HG02678 (cell line): Measurements from ENCODE around the gene P2RY12.

Source experiments
- ATAC-seq: cut with Tn5 transposase; IDR thresholded peaks from one replicate; pipeline ENCODE4 v1.9.1; 2021; ENCODE audit warnings: mild to moderate bottlenecking, moderate library complexity; ENCODE audit not compliant: unreplicated experiment

The P2RY12 gene

GRCh38 chr3:151384741-151385174, at the start of gene P2RY12:
TSS of gene P2RY12 (minus strand) at chr3:151384753. CDS start at chr3:151338845, 45,908 bp downstream.
- ATAC-seq = peak; percentile 40

GRCh38 chr3:151432616-151433372, 48.2 kb upstream of the P2RY12 start:
- ATAC-seq = no peak

DNA sequence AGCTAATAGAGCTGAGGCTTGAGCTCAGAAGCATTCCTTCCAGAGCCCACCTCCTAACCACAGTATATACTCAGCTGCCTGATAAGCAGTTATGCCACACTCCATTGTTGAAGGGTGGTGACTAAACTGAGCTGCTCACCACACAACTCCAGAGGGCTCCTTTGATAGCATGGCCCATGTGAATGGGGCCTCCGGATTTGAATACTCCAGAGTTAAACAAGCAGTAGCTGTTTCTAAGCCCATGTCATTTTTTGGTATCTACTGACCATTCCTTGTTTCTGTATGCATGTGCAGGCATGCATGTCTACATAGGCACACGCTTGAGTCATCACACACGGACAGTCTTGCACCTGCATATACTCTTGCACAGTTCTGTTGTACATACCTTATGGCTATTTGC, 47.4 kb upstream of the P2RY12 start:
- ATAC-seq = no peak

DNA sequence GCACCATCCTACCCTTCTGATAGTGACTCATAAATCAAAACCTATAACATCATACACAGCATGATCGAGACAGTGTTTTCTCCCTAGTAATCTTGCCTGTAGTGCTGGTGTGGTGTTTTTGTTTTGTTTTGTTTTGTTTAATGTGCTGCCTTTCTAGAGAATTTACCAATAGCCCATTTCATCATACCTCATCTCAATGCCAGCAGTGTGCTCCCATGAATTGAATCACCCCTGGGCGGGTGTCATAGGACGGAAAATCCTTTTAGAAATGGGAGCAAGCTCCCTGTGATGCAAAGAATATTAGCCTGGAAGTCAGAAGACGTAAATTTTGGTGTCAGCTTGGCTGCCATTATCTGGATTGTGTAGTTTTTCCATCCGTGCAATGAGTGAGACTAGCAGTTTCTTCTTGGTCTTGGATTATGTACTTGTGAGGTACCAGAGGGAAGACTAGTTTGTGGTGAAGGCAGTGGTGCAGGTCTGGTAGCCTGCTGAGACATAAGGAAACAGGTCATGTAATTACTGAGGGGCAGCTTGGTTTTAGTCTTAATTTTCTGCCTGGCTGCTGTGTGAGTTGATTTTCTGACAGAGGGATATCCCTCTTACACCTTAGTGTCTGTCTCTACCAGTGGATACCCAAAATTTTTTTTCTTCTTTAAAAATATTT, 46.4 kb upstream of the P2RY12 start:
- no peak for ATAC-seq

DNA sequence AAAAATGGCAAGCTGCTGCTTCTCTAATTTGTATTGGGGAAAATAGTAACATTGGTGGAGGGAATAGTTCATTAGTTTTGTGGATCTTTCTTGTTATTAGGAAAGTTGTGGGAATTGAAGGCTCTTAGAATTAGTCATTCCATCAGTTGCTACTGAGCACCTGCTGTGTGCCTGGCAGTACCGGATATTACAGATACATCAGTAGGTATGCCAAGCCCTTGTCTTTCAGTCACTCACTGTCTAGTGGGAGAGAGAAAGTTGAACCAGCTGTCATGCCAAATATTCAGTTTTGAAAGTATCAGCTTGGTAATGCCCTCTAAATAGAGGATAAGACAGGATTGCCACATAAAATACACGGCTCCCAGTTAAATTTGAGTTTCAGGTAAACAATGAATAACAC, 43.8 kb upstream of the P2RY12 start:
- ATAC-seq = no peak

- peak; percentile 79 for ATAC-seq
Measured at GRCh38 chr3:151426341-151426657, 41.7 kb upstream of the P2RY12 start.

GRCh38 chr3:151425627-151426340, 41.2 kb upstream of the P2RY12 start:
- ATAC-seq = peak; percentile 4

- no peak for ATAC-seq
Measured at GRCh38 chr3:151423091-151423490, 38.5 kb upstream of the P2RY12 start.

- peak; percentile 56 for ATAC-seq
Measured at GRCh38 chr3:151421938-151422337, 37.4 kb upstream of the P2RY12 start.

- no peak for ATAC-seq
Measured at GRCh38 chr3:151419806-151420205, 35.3 kb upstream of the P2RY12 start.

GRCh38 chr3:151415289-151415688, 30.7 kb upstream of the P2RY12 start:
- no peak for ATAC-seq

- no peak for ATAC-seq
Measured at GRCh38 chr3:151412989-151413388, 28.4 kb upstream of the P2RY12 start.

GRCh38 chr3:151410891-151411559, 26.5 kb upstream of the P2RY12 start:
- ATAC-seq = no peak

GRCh38 chr3:151407928-151408327, 23.4 kb upstream of the P2RY12 start:
- no peak for ATAC-seq

DNA sequence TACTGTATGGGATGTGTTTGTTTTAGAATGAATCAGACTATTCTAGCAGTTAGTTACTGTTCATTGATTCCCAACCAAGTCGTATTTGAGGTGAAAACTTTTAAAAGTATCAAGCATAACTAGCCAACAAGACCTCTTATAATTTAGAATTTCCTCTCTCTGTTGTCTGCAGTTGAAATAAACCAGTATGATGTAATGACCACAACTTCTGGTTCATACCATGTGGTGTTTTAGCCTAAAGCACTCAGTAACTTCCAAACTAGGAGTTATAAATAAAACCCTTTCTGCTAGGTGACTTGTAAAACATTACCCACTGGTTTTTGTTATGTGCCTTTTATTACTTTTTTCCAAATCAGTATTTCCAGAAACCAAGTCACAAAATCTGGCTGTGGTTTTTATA, 19.8 kb upstream of the P2RY12 start:
- peak; percentile 49 for ATAC-seq

- ATAC-seq = no peak
Measured at GRCh38 chr3:151403246-151403645, 18.7 kb upstream of the P2RY12 start.

GRCh38 chr3:151402349-151402748, 17.8 kb upstream of the P2RY12 start:
- no peak for ATAC-seq

DNA sequence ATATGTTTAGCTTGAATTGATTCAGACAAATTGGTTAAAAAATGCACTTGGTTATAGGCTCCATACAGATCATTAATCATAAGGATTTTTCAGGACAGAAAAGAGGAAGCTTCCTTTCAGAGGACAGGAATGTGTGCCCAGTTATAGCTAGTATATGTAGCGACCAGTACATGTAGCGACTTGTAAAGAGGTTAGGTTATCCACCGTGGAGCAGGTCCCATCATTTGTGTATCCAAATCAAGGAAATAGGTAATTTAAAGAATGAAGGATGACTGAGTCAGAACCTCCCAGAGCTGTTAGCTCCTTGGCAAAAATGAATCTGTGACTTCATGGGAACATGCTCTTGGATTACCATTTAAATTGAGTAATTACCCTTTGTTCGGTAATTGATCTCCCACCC, 15.8 kb upstream of the P2RY12 start:
- ATAC-seq = no peak

- ATAC-seq = no peak
Measured at GRCh38 chr3:151398895-151399294, 14.3 kb upstream of the P2RY12 start.

DNA sequence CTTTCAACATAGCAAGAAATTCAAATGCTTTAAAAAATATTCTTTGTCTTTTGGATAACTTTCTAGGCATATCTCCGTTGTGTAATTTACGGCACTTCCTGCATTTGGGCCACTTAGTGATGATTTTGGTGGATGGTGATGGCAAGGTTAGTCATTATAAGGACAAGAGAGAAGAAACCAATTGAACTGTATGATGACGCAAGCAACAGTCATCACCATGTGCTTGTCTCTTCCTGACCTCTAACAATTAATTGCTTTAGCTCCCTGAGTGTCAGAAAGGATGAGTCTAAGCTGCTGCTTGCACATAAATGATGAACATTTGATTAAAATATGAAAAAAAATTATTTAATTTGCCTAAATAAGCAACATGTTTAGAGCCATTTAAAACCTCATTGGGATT, 11.3 kb upstream of the P2RY12 start:
- ATAC-seq = no peak

DNA sequence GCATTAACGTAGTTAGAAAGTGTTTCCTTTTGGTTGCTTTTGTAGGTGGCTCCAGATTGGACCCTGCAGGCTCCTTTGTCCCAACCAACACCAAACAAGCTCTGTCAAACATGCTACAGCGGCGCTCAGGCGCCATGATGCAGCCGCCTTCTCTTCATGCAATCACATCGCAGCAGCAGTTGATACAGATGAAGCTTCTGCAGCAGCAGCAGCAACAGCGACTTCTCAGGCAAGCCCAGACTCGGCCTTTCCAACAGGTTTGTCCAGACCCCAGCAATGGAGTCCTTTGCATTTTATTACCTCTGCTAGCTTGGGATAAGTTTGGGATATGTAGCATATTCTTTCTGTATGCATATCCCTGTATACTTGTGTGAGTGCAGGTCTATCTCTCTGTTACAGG, 10.1 kb upstream of the P2RY12 start:
- ATAC-seq = no peak
